NCI-H2029 treated with DMSO at 0.1 percent for 48 hours (cell line): Measurements from ENCODE around the gene PIP4K2A.
"Not testable (repeated sequence)": the region's sequence is repeated elsewhere in the genome, so short reads cannot be mapped to it uniquely, and the experiment has no call there.

Experiments used
- DNase-seq: peaks from one replicate; lab custom pipeline; 2025; lab: John Stamatoyannopoulos, UW

PIP4K2A gene

GRCh38 chr10:22693860-22694259 is 20.5 kb downstream of the PIP4K2A start:
- DNase-seq, result no peak

- no peak for DNase-seq
Measured at GRCh38 chr10:22693371-22693784, 21.0 kb downstream of the PIP4K2A start.

- DNase-seq, result not testable (repeated sequence)
Measured at GRCh38 chr10:22692119-22692518, 22.3 kb downstream of the PIP4K2A start.

GRCh38 chr10:22690614-22691431 is 23.6 kb downstream of the PIP4K2A start:
- DNase-seq, result no peak

GRCh38 chr10:22690158-22690557 is 24.2 kb downstream of the PIP4K2A start:
- DNase-seq, result no peak

DNA sequence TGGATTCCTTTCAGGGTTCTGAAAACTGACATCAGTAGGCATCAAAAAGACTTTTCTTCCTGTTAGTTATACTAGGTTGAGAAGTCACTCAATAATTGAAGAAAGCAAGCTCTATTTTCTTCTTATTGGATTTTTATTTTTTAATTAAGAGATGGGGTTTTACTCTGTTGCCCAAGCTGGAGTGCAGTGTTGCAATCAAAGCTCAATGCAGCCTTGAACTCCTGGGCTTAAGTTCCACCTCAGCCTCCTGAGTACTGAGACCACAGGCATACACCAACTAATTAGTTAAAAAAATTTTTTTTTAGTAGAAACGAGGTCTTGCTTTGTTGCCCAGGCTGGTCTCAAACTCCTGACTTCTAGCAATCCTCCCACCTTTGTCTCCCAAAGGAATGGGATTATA is 28.0 kb downstream of the PIP4K2A start:
- DNase-seq, result no peak

DNA sequence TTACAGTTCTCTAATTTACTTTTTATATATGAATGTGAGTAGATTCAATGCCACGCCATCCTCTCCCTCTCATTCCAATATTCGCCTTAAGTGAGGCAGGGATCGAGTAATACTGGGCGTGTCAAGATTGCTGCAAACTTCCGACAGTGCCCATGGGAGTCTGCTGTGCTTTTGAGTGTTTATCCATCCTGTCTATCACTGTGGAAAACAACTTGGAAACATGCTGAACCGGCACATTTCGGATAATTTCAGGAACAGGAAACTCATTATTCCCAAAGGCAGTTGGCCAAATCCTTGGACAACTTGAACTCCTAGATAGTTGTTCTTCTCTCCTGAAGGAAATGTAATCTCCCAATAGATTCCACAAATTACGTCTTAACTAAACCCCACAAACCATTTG is 28.5 kb downstream of the PIP4K2A start:
- no peak for DNase-seq

- no peak for DNase-seq
Measured at GRCh38 chr10:22684699-22685098, 29.7 kb downstream of the PIP4K2A start.

DNA sequence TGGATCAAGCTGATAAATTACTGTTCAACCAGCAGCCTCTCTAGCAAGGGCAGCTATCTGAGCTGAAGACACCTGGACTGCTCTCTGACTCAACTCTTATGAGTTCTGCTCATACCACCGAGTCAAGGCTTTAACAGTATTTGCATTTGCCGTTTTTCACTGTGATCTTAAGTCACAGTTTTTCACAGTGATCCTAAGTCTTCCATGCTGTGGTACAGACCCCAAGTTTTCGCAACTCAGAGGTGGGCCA is 31.3 kb downstream of the PIP4K2A start:
- DNase-seq, result no peak

DNA sequence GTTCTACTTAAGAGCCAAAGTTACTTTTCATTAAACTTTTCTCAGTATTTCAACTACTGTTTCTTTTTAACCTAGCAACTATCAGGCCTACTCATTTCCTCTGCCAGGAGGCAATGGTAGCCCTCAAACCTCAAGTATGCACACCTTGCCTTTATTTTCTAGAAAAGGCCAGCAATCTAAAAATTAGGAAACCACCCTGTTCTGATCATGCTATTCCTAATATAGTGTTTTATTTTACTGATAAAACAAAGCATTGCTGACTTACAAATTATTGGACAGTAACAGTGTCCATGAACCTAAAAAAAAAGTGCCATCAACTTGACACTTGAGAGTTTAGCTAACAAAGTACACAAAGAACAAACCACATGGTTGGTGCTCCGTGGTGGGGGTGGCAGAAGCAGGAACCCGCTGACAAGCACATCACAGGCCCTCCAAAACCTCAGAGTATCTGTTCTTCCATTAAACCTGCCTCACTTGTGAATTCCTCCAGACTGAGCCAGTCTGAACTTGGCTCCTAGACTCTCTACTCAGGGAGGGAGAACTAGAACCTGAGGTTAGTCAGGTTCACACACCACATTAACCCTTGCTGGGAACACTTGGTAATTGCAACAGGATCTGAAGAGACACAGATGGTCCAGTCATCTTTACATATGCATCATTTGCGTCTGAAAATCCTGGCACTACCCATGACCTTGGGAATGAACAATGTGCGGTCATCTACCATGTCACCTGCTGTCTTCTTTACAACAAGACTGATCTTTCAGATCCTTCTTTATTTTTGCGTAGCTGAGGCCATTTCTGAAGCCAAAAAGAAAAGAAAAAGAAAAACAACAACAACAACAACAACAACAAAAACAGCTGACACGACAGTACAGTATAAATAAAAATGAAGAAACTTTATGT is 31.9 kb downstream of the PIP4K2A start:
- DNase-seq, result no peak

GRCh38 chr10:22681783-22682183 is 32.6 kb downstream of the PIP4K2A start:
- DNase-seq, result no peak

DNA sequence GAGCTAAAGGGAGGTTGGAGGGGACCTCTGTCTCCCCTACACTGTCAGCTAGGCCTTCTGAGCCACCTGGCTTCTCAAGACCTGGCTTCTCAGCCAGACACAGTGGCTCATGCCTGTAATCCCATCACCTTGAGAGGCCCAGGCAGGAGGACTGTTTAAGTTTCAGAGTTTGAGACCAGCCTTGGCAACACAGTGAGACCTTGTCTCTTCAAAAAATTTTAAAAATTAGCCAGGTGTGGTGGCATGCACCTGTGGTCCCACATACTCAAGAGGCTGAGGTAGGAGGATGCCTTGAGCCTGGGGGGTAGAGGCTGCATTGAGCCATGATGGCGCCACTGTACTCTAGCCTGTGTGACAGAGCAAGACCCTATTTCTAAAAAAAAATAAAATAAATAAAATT is 33.1 kb downstream of the PIP4K2A start:
- no peak for DNase-seq

GRCh38 chr10:22679608-22680007 is 34.8 kb downstream of the PIP4K2A start:
- no peak for DNase-seq

DNA sequence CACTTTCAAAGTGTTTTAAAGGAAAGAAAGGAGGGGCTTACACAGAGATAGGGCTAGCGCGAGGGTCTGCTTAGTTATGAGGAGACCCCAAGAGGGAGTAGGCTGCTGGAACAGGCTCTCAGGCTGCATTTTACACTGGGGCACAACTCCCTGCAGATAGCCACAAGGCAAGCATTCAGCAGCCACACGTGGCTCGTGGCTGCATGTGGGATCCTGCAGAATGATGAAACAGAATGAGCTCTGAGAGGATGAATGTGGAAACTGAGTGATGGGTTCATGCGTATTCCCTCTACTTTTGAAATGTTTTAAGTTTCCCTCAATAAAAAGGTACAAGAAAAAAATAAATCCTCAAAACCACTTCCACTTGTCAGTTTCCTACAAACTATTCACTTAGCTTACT is 37.0 kb downstream of the PIP4K2A start:
- DNase-seq, result no peak

DNA sequence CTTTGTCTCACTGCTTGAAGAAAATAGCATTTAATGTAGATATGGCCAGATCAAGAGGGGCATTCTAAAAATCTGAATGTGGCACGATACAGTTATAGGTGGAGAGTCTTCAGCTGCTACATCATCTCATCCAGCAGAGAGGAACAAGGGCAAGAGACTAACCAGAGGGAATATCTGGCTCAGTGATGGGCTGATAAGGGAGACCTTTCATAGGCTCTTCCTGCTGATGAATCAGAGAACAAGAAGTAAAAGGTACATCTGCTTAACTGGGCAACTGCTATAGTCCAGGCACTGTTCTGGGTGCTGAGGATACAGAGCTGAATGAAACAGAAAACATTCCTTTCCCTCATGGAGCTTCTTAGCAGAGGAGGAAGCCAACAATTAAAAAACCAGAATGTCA is 37.9 kb downstream of the PIP4K2A start:
- DNase-seq, result no peak

DNA sequence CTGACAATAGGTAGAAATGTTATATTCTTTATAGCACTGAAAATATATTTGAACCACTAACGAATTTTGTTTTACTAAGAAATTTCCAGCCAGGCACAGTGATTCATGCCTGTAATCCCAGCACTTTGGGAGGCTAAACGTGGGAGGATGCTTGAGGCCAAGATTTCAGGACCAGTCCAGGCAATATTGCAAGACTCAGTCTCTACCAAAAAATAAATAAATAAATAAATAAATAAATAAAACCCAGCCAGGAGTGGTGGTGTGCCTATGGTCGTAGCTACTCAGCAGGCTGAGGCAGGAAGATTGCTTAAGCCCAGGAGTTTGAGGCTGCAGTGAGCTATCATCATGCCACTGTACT is 39.8 kb downstream of the PIP4K2A start:
- no peak for DNase-seq

GRCh38 chr10:22673785-22674572 is 40.4 kb downstream of the PIP4K2A start:
- no peak for DNase-seq

DNA sequence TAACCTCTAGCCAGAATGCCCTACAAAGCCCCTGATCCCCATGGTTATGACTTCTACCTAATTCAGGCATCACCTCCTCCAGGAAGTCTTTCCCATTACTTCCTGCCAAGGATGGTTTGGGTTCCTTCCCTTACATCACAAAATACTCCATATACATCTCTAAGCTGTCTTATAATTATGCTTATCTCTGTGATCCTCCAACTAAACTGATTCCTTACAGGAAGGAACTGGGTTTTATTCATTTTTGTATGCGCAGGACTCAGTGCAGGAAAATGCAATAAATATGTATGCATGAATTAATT is 41.3 kb downstream of the PIP4K2A start:
- no peak for DNase-seq

- DNase-seq, result no peak
Measured at GRCh38 chr10:22672319-22673090, 41.9 kb downstream of the PIP4K2A start.

- DNase-seq, result no peak
Measured at GRCh38 chr10:22670788-22671187, 43.6 kb downstream of the PIP4K2A start.

DNA sequence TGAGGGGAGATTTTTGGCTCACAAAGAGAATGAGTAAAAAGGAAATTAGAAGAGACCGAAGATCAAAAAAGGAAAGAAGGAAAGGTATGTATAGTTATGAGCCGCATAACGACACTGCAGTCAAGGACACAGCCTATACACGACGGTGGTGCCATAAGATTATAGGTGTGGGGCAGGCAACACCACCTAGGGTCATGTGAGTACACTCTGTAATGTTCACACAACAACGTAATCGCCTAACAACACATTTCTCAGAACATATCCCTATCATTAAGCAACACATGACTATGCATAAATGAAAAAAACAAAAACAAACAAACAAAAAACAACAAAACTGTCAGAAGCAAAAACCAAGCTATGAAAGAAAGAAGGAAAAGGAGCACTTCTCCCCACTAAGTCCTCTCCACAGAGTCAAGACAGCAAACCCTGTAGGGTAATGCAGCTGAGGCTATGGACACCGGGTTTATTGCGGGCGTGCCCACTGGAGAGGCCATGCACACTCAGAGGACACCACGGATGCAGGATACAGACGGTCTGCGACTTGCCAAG is 45.1 kb downstream of the PIP4K2A start:
- no peak for DNase-seq

DNA sequence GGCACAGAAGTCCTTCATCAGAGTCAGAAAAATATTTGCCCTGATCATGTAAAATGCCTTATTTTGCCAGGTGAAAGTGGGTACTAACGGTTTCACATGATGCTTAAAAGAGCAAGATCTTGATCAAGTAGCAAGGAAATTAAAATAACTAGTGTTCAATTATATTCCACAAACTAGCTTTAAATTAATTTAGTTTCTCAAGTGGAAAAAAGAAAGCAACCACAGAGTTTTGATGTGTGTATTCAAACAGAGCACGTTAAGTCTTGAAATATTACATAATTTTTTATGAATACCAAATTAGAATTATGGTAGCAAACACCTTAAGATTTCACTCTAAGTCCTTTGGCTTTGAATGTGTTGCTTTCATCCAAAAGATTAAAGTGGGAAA is 47.3 kb downstream of the PIP4K2A start:
- no peak for DNase-seq
